KOPT-K1 (cell line): Measurements from ENCODE around the gene CFDP1.

Experiments
- H3K27ac ChIP-seq: fragments of 200-600 bp; sonication (generic); 2 replicates; pipeline ENCODE4 v1.5.1; 2016; ENCODE audit warnings: antibody characterized with exemption, mild to moderate bottlenecking, low read depth, low read length; ENCODE audit not compliant: poor library complexity, severe bottlenecking
- H3K36me3 ChIP-seq: fragments of 200-600 bp; sonication (generic); 2 replicates; pipeline ENCODE4 v1.5.1; 2017; ENCODE audit warnings: antibody characterized with exemption, mild to moderate bottlenecking, low read length, moderate library complexity; ENCODE audit not compliant: insufficient read depth
- H3K9me3 ChIP-seq: fragments of 200-600 bp; sonication (generic); 2 replicates; pipeline ENCODE4 v1.5.1; 2017; ENCODE audit warnings: antibody characterized with exemption, low read length, mild to moderate bottlenecking; ENCODE audit not compliant: insufficient read depth, poor library complexity, severe bottlenecking

The CFDP1 gene

GRCh38 chr16:75341564-75342307 is 91.6 kb downstream of the CFDP1 start:
- Histone ChIP-seq H3K36me3 (peaks cover 9% of the 10 kb centered on the region), H3K9me3 (no peaks in the 10 kb centered on the region), H3K27ac (no peak overlapping the region)

DNA sequence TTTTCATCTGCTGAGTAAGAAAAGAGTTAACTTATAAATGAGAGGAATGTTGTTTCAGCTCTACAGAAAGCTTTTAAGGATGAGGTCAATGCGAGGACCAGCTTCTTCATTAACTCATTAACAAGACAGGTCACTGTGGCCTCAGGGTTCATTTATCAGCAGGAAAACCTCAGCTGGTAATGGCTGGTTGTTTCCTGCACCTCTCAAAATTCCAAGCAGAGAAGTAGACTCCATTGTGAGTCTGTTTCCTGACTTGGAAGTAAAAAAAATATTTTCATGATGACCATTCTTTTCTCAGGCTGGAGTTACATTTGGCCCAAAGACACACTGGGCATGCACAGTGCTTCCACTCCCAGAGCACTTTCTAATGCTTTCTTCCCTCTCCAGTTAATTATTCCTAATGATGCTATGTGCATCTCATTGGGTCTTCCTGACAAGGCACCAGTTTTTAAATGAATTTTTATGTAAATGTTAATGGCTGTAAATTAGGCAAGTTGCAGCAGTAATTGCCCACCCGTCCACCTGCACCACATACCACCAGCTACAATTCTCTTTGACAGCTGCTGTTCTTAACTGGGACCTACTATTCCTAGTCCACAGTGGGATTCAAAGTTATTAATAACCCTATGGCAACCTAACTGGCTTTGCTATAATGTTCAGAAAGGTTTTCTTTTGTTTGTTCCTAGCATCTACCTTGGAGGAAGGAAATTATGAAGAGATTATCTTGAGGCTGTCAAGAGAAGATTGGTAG is 92.4 kb downstream of the CFDP1 start:
- Histone ChIP-seq H3K27ac (no peak overlapping the region), H3K36me3 (peaks cover 7% of the 10 kb centered on the region), H3K9me3 (no peaks in the 10 kb centered on the region)

GRCh38 chr16:75337430-75337829 is 95.9 kb downstream of the CFDP1 start:
- no peaks in the 10 kb centered on the region for H3K9me3 ChIP-seq
- H3K27ac ChIP-seq: no peak overlapping the region
- peaks cover 4% of the 10 kb centered on the region; the same call in 1 of the 2 replicates for H3K36me3 ChIP-seq

- H3K36me3 ChIP-seq: peaks cover 1% of the 10 kb centered on the region; the same call in 1 of the 2 replicates
- H3K9me3 ChIP-seq: no peaks in the 10 kb centered on the region
- H3K27ac ChIP-seq: no peak overlapping the region
Observed at GRCh38 chr16:75336521-75336920, 96.8 kb downstream of the CFDP1 start.

- Histone ChIP-seq H3K36me3 (no peaks in the 10 kb centered on the region), H3K27ac (no peak overlapping the region), H3K9me3 (no peaks in the 10 kb centered on the region)
Observed at GRCh38 chr16:75333721-75334163, 99.6 kb downstream of the CFDP1 start.

GRCh38 chr16:75329943-75330342 is 103.4 kb downstream of the CFDP1 start:
- no peaks in the 10 kb centered on the region for H3K9me3 ChIP-seq
- H3K27ac ChIP-seq: no peak overlapping the region
- H3K36me3 ChIP-seq: no peaks in the 10 kb centered on the region; the same call in 1 of the 2 replicates

GRCh38 chr16:75326333-75326732 is 107.0 kb downstream of the CFDP1 start:
- H3K36me3 ChIP-seq: no peaks in the 10 kb centered on the region; the same call in none of the 2 replicates

GRCh38 chr16:75323933-75324332 is 109.4 kb downstream of the CFDP1 start:
- no peak overlapping the region for H3K27ac ChIP-seq
- H3K9me3 ChIP-seq: no peaks in the 10 kb centered on the region
- no peaks in the 10 kb centered on the region; the same call in none of the 2 replicates for H3K36me3 ChIP-seq

More at GRCh38 chr16:75326333-75326732, 107.0 kb downstream of the CFDP1 start:
- H3K9me3 ChIP-seq: no peaks in the 10 kb centered on the region
- H3K27ac ChIP-seq: no peak overlapping the region

GRCh38 chr16:75323198-75323597 is 110.1 kb downstream of the CFDP1 start:
- Histone ChIP-seq H3K27ac (no peak overlapping the region), H3K9me3 (no peaks in the 10 kb centered on the region), H3K36me3 (no peaks in the 10 kb centered on the region; the same call in none of the 2 replicates)

- H3K9me3 ChIP-seq: no peaks in the 10 kb centered on the region
- no peak overlapping the region for H3K27ac ChIP-seq
- no peaks in the 10 kb centered on the region; the same call in none of the 2 replicates for H3K36me3 ChIP-seq
Observed at GRCh38 chr16:75322740-75323139, 110.6 kb downstream of the CFDP1 start.

GRCh38 chr16:75320435-75320834 is 112.9 kb downstream of the CFDP1 start:
- Histone ChIP-seq H3K36me3 (no peaks in the 10 kb centered on the region; the same call in none of the 2 replicates), H3K9me3 (no peaks in the 10 kb centered on the region), H3K27ac (no peak overlapping the region)

DNA sequence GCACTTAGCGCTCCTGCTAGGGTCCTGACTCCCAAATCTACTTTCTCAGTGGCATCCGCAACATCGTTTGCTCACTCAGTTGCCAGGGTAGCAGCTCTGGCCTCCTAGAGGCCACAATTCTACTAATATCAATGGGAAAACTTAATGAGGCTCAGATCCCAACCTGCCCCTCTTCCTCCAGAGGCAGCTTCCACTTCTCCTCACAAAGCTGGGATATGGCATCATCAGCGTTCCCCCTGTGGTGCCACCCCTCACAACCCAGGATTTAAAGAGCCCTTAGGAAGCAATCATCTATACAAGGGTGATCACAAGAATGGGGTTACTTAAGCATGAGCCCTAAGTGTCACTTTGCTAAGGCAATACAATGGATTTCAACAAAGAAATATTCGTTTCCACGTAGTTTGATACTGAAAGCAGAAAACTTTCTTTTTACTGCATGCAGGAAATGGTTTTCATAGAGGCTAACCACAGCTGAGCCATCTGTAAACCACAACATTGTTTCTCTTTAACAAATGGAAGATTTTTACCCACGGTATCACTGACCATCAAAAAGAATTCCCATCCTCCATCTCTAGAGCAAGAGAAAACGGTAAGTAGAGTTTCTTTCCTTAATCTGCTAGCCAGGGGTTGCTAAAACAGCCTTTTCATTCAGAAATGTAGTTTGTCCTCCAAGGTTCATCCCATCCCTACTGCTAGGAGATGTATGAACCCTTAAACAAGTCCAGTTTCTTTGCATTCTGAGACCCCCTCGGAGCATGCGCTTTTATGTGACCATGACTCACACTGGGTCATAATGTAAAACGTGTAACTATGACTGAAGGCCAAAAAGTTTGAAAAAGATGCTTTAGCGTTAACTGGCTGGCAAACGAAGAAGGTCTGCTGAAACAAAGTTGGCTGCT is 113.5 kb downstream of the CFDP1 start:
- Histone ChIP-seq H3K36me3 (no peaks in the 10 kb centered on the region; the same call in 1 of the 2 replicates), H3K9me3 (no peaks in the 10 kb centered on the region), H3K27ac (no peak overlapping the region)

GRCh38 chr16:75318737-75319136 is 114.6 kb downstream of the CFDP1 start:
- Histone ChIP-seq H3K9me3 (no peaks in the 10 kb centered on the region), H3K27ac (no peak overlapping the region), H3K36me3 (peaks cover 7% of the 10 kb centered on the region)

DNA sequence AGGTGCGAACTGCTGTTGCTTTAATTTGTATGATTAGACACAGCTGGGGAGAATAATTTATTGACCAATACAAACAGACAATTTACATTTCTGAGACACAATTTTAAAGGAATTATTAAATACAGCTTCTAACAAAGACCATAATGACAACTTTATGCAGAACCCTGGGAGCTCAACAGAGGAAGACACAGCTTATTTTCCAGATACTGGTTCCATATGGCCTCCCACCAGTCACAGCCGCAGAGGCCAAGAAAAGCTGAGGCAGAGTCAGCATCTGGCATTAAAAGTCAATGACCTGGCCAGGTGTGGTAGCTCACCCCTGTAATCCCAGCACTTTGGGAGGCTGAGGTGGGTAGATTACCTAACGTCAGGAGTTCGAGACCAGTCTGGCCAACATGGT is 115.8 kb downstream of the CFDP1 start:
- no peak overlapping the region for H3K27ac ChIP-seq
- H3K36me3 ChIP-seq: peaks cover 17% of the 10 kb centered on the region
- H3K9me3 ChIP-seq: no peaks in the 10 kb centered on the region
